ENCODE data around the gene KLHL42.
"Not testable (repeated sequence)": the region's sequence is repeated elsewhere in the genome, so short reads cannot be mapped to it uniquely, and the experiment has no call there.

Gene KLHL42

GRCh38 chr12:27818401-27818918 is 38.4 kb downstream of the KLHL42 start:
- no peak for DNase-seq

DNA sequence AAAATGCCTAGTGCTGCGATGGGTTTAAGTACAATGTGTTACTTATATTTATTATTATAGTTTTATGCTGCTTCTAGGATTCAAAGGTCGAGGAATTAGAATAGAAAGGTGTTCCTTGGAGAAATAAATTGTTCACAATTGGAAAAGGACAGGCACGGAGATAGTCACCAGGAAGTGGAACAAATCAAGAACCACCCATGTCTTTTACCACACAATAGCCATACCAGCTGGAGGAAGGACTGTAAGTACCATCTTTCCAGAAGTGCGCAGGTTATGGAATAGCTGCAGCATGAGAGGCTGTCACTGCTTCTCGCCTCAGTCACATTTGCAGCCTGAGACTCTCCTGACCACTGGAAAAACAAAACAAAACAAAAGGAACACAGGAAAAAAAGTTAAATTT is 40.5 kb downstream of the KLHL42 start:
- DNase-seq: no peak

GRCh38 chr12:27821259-27821973 is 41.4 kb downstream of the KLHL42 start:
- peak; percentile 71 for DNase-seq

DNA sequence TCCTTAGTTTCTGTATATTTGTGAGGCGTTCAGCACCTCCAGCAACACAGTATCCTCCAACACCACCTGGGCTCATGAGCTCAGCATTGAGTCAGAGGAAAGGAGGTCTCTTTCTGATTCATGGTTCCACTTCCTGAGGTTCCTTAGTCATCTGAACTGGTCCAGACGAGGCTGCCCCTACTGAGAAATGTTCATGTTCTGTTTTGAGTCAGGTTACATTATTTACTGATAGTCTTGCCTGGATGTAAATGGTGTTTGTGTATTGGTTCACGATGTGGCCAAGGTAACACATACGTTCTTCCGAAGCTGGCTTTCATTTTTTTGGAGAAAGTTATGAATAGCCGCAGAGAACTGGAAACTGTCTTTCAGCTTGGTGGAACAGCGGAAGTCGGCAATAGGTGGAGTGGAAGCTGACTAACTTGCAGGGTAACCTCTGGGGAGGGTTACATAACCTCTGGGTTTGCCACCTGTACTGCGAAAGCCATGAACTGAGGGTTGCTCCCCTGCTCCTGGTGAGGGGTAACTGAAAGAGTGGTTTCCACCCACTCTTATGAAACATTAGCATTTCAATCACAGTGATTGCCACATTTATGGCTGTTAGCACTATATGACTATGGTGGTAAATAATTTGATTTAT is 42.2 kb downstream of the KLHL42 start:
- no peak for DNase-seq

DNA sequence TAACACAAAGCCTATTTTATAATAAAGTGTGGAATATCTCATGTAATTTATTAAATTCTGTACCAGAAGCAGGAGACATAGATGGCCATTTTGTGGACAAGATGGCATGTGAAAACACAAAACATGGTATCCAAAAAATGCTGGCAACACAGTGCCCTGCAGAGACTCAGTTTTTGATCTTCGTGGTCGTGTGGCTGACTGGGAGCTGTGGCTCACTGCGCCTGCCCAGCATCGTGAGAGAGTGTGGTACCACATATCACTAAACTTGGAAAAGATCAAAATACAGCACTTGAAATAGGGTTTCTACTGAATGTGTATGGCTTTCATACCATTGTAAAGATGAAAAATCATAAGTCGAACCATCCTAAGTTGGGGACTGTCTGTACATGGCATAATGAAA is 43.0 kb downstream of the KLHL42 start:
- no peak for DNase-seq

GRCh38 chr12:27824126-27824842 is 44.3 kb downstream of the KLHL42 start:
- no peak for DNase-seq

- DNase-seq: no peak
These were observed 46.0 kb downstream of the KLHL42 start for GRCh38 chr12:27826076-27826475.

DNA sequence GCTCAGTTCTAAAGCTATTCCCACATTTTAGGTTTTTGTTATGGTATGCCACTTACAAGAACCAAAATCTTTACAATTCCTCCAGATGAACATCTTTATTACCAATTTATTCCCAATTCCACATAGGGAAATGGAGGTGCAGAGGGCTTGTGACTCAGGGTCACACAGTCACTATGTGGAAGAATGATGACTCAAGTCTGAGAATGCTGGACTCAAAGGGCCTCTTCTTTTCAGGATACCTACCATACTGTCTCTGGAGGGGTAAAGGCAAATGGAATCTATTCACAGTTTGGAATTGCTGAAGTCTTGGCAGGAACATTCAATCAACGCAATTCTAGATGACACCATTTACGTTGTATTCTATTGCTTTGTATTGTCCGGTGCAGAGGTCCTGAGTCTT is 48.2 kb downstream of the KLHL42 start:
- no peak for DNase-seq

- no peak for DNase-seq
These were observed 58.6 kb downstream of the KLHL42 start for GRCh38 chr12:27838543-27839185.

DNA sequence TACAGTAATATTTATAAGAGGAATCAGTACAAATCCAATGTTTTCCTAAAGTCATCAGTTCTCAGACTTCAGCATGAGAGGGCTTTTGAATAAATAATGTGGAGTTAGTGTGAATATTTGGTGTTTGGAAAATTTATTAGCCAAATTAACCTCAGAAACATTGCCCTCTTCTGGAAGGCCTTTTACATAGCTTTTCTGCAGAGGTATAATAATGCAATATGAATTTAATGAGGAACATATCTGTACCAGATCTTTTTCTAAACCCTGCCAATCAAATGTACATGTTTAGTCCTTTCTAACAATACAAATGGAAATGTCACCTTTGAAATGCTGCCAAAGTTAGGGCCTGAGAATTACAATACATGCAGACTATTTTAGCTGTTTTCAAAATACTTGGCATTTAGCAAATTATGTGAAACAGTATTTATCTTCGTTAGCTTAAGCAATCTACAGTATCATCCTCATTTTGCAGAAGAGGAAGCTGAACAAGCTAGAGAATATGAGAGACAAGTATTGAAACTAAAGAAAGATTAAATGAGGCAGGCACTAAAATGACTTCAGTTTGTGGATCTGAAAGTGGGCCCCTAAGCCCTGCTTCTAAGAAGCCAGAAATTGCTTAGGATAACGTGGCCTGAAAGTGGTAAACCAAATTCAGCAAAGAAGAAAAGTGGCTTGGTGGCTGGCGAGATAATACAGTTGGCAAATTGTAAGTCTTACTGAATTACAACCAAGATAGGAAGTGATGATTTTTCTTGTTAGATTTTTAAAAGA is 60.4 kb downstream of the KLHL42 start:
- DNase-seq: no peak

GRCh38 chr12:27841392-27841882 is 61.4 kb downstream of the KLHL42 start:
- no peak for DNase-seq

DNA sequence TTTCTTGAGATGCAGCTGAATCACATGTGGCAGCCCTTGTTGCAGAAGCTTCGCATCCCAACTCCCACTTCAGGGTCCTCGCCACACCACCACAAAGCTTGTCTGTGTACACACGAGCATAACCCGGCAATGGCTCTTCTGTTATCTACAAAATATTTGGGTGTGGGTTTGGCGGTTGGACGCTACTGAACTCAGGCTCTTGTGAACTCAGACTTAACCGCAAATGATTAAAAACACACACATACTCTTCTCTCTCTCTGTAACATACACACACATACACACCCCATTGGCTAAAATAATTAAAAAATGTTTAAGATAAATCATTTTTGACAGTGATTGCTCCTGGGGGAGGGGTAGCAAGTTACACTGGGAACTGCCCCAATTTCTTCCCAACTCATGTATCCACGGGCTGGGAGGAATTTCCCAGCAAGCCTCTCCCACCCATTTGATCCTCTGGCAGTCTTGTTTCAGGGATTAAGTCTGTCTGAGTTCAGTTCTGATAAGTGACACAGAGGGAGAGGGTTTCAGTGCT is 63.7 kb downstream of the KLHL42 start:
- no peak for DNase-seq

- DNase-seq: no peak
These were observed 64.5 kb downstream of the KLHL42 start for GRCh38 chr12:27844366-27845090.

GRCh38 chr12:27845187-27845586 is 65.2 kb downstream of the KLHL42 start:
- DNase-seq: no peak

- DNase-seq: not testable (repeated sequence)
These were observed 65.7 kb downstream of the KLHL42 start for GRCh38 chr12:27845706-27846105.

DNA sequence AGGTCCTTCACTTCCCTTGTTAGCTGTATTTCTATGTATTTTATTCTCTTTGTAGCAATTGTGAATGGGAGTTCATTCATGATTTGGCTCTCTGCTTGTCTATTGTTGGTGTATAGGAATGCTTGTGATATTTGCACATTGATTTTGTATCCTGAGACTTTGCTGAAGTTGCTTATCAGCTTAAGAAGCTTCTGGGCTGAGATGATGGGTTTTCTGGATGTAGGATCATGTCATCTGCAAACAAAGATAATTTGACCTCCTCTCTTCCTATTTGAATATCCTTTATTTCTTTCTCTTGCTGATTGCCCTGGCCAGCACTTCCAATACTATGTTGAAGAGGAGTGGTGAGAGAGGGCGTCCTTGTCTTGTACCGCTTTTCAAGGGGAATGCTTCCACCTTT is 67.3 kb downstream of the KLHL42 start:
- DNase-seq: not testable (repeated sequence)

DNA sequence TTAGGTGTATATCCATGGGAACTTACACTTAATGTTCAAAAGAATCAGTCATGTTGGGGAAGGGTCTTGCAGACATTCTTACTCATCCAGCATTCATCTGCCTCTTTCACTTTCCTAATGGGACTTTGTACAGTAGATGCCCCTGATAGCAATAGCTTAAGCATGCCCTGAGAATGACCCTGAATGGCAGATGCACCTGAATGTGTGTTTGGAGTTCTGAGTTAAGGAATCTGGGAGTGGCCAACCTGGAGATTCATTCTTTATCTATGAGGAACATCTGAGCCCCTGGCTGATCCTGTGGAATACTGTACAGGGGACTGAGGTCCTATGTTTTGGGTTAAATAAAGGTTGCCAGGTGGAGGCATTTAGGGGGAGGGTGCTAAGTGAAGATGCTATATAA is 71.3 kb downstream of the KLHL42 start:
- DNase-seq: no peak

DNA sequence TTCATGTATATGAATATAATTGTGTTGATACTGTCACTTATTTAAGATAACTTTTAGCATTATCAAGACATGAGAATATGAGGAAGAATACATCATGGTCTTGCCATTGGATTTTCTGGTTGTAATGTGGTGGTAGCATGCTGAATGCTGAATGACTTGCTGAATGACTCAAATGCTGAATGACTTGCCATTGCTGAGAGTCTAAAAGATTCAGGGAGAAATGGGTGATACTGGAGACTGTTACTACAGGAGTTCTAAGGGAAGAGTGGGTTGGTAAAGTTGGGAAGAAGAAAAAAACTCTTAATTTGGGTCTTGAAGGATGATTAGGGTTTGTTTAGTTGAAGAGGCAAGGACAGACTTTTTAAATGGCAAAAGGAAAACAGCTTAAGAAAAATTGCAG is 72.1 kb downstream of the KLHL42 start:
- DNase-seq: no peak
